Naive thymus-derived CD4-positive, alpha-beta T cell (primary cell): ENCODE measurements around the gene SLC25A11. TPM values are rescaled to one million over a fixed set of nuclear protein-coding genes. Genes with fewer than 3 reads are reported as not detected.
A peak's percentile ranks its signal among the peaks of the same experiment; 100 is the strongest.

Experiments used
- ATAC-seq: fragments of 150-1000 bp; cut with Tn5 transposase; 2 replicates; pipeline ENCODE4 v1.10.0; 2021; ENCODE audit warnings: mild to moderate bottlenecking, moderate library complexity
- CTCF ChIA-PET: fragments of 350-600 bp; sonication (Branson Sonifier 250); formaldehyde crosslinking; loops from one replicate; lab custom pipeline; 2021; ENCODE audit warnings: antibody characterized with exemption; lab: Charles Lee
- POLR2A ChIA-PET: fragments of 350-600 bp; sonication (Branson Sonifier 250); formaldehyde crosslinking; loops from one replicate; lab custom pipeline; 2021; ENCODE audit warnings: antibody characterized with exemption, inconsistent platforms; lab: Charles Lee
- DNase-seq, 9 donors: peaks; one replicate each; pipeline versions ENCODE4 v3.0.0 to v3.0.0-alpha.2; 2020 to 2022; ENCODE audit warnings: mixed read lengths in 1 of 9
- H3K27ac ChIP-seq: one replicate; pipeline ENCODE4 v1.7.0; 2013; ENCODE audit warnings: mild to moderate bottlenecking, low read depth, low read length, moderate library complexity
- H3K27me3 ChIP-seq, 2 donors: one replicate each; pipeline ENCODE4 v1.7.0; 2013; ENCODE audit warnings: low read length in 2 of 2, mild to moderate bottlenecking in 2 of 2, moderate library complexity in 2 of 2; ENCODE audit not compliant: control insufficient read depth in 2 of 2, insufficient read depth in 2 of 2
- H3K36me3 ChIP-seq, 3 experiments: 1 replicate in 2 of 3; 2 replicates in 1 of 3; pipeline ENCODE4 v1.7.0; 2013; ENCODE audit warnings: low read length in 3 of 3, mild to moderate bottlenecking in 3 of 3, moderate library complexity in 1 of 3; ENCODE audit not compliant: insufficient read depth in 3 of 3, control insufficient read depth in 2 of 3
- H3K4me1 ChIP-seq, 2 donors: one replicate each; pipeline ENCODE4 v1.7.0; 2013; ENCODE audit warnings: low read length in 2 of 2, mild to moderate bottlenecking in 2 of 2, moderate library complexity in 1 of 2; ENCODE audit not compliant: control insufficient read depth in 2 of 2, insufficient read depth in 2 of 2
- H3K4me3 ChIP-seq: 2 replicates; pipeline ENCODE4 v1.7.0; 2013; ENCODE audit warnings: mild to moderate bottlenecking, low read length
- H3K9me3 ChIP-seq, 3 experiments: 1 replicate in 2 of 3; 2 replicates in 1 of 3; pipeline ENCODE4 v1.7.0; 2013; ENCODE audit warnings: low read length in 3 of 3; ENCODE audit not compliant: control insufficient read depth in 2 of 3
- H3K27ac Mint-ChIP-seq, 9 donors: one replicate each; pipeline ENCODE4 v1.8.0; 2020 to 2022; ENCODE audit warnings: mixed read lengths in 9 of 9, mild to moderate bottlenecking in 8 of 9, moderate library complexity in 5 of 9, inconsistent platforms in 2 of 9
- H3K27me3 Mint-ChIP-seq, 5 donors: one replicate each; pipeline ENCODE4 v1.8.0; 2021 to 2022; ENCODE audit warnings: mixed read lengths in 5 of 5, mild to moderate bottlenecking in 1 of 5
- H3K36me3 Mint-ChIP-seq, 5 donors: one replicate each; pipeline ENCODE4 v1.8.0; 2020 to 2022; ENCODE audit warnings: mixed read lengths in 5 of 5, mild to moderate bottlenecking in 3 of 5, inconsistent platforms in 1 of 5
- H3K4me1 Mint-ChIP-seq, 7 donors: one replicate each; pipeline ENCODE4 v1.8.0; 2020 to 2022; ENCODE audit warnings: mixed read lengths in 7 of 7, mild to moderate bottlenecking in 3 of 7, inconsistent platforms in 1 of 7
- H3K4me3 Mint-ChIP-seq, 10 donors: one replicate each; pipeline ENCODE4 v1.8.0; 2020 to 2022; ENCODE audit warnings: mild to moderate bottlenecking in 10 of 10, mixed read lengths in 10 of 10, moderate library complexity in 6 of 10, inconsistent platforms in 2 of 10
- H3K9me3 Mint-ChIP-seq, 11 donors: one replicate each; pipeline ENCODE4 v1.8.0; 2020 to 2022; ENCODE audit warnings: mixed read lengths in 11 of 11, mild to moderate bottlenecking in 4 of 11, inconsistent platforms in 1 of 11, moderate library complexity in 1 of 11
- intact Hi-C, 2 donors: fragments of 100-400 bp; cut with micrococcal nuclease; formaldehyde crosslinking; loops; one replicate each; pipeline ENCODE4 v1.15.1; 2023
- polyA plus RNA-seq, 2 donors: library from polyadenylated mRNA; unstranded; fragments of 300-500 nt; fragmentation: Illumina TruSeq; gene quantifications; one replicate each; pipeline ENCODE4 v1.2.3, GENCODE V29; 2021
- total RNA-seq, 6 experiments: library from RNA in 5 of 6; stranded (reverse) in 5 of 6; gene quantifications; 1 replicate in 5 of 6; 2 replicates in 1 of 6; pipeline ENCODE4 v1.2.3 and lab custom pipeline; 2021 to 2026

Gene SLC25A11, protein sequence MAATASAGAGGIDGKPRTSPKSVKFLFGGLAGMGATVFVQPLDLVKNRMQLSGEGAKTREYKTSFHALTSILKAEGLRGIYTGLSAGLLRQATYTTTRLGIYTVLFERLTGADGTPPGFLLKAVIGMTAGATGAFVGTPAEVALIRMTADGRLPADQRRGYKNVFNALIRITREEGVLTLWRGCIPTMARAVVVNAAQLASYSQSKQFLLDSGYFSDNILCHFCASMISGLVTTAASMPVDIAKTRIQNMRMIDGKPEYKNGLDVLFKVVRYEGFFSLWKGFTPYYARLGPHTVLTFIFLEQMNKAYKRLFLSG
- total RNA-seq = 10 to 100 TPM; 27.0 to 82.6 (median 44.1) TPM
- polyA plus RNA-seq = 10 to 100 TPM; 57.8 to 86.8 TPM
- 24.6 reads per million, percentile 55 among the genes with 10 or more reads in this experiment for total RNA-seq (lab: John Stamatoyannopoulos, UW)

DNA sequence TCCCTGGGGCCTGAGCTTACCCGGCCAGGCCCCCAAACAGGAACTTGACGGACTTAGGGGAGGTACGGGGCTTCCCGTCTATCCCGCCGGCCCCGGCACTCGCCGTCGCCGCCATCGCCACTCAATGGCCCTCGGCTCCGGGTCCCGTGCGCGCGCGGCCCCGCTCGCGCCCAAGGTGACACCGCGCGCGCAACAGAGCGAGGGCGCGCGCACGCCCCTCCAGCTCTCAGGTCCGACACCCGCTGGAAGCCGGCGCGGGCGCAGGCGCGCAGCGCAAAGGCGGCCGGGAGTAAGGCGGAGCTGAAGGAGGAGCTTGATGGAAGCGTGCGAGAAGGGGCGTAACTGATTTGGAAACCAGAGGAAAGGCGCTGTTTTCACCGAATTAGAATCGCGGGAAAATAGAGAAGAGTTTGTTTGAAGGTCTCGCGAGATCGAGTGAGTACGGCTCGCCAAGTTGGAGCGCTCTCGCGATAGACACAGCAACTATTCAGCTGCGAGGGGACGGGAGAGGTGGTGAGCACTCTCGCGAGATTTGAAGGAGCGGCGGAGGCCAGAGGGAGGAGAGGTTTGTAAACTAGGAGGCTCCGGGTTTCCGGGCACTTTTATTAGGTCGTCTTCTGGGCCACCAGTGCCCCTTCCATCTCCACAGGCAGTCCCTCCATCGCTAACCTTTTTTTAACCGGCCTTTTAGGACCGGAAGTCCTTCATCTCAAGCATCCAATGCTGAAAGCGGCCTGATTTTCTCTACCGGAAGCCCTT is at the start of gene SLC25A11, which contains the start of gene RNF167:
SLC25A11 (minus strand) TSS at position 251 of the 759 bp plus-strand sequence; CDS start at position 115, 136 bp downstream.
RNF167 (plus strand) TSS at position 473 of the 759 bp plus-strand sequence. CDS start 642 bp downstream, outside the sequence.
- H3K9me3 ChIP-seq = no peaks in the 10 kb centered on the region
- peak within 1 kb of the TSS; percentile 89 for H3K27ac ChIP-seq
- POLR2A ChIA-PET = interaction anchor here (0.6 to 4.9 kb wide), 31 partner anchors 9 to 797 kb away, joined by 3 to 135 read pairs (median 4); partner anchors contain the start of genes ARRB2, C17orf107, CAMTA2 and CHRNE
- ATAC-seq = peak; percentile 94
- H3K27ac Mint-ChIP-seq = peak within 1 kb of the TSS; percentile 89 to 98 (median 95)
- H3K36me3 Mint-ChIP-seq = peaks cover 0 to 48% (median 23%) of the 10 kb centered on the region in 5 donors
- intact Hi-C loops = loop anchor here (1.0 to 10.0 kb wide), 13 partner anchors 8 to 1715 kb away; partner anchors contain the start of genes ARRB2 (in 2 of the 2), CAMTA2 (in 2 of the 2), INCA1 (in 2 of the 2) and KIF1C (in 2 of the 2)
- peaks cover 46 to 47% of the 10 kb centered on the region in 2 donors for H3K4me1 ChIP-seq
- peaks cover 2 to 51% (median 16%) of the 10 kb centered on the region in 3 experiments for H3K36me3 ChIP-seq
- H3K27me3 Mint-ChIP-seq = no peaks in the 10 kb centered on the region
- H3K4me3 ChIP-seq = peak within 1 kb of the TSS; percentile 89
- CTCF ChIA-PET = interaction anchor here (0.7 to 1.9 kb wide), 9 partner anchors 9 to 150 kb away, joined by 3 to 10 read pairs (median 4); partner anchors contain the start of genes PFN1 and SPAG7
- peak; percentile 86 to 99 (median 98) for DNase-seq
- H3K27me3 ChIP-seq = no peaks in the 10 kb centered on the region
- H3K4me1 Mint-ChIP-seq = peaks cover 52 to 77% (median 65%) of the 10 kb centered on the region in 7 donors
- peaks cover 0 to 1% (median 0%) of the 10 kb centered on the region in 11 donors for H3K9me3 Mint-ChIP-seq
- peak within 1 kb of the TSS; percentile 92 to 100 (median 98) for H3K4me3 Mint-ChIP-seq

DNA sequence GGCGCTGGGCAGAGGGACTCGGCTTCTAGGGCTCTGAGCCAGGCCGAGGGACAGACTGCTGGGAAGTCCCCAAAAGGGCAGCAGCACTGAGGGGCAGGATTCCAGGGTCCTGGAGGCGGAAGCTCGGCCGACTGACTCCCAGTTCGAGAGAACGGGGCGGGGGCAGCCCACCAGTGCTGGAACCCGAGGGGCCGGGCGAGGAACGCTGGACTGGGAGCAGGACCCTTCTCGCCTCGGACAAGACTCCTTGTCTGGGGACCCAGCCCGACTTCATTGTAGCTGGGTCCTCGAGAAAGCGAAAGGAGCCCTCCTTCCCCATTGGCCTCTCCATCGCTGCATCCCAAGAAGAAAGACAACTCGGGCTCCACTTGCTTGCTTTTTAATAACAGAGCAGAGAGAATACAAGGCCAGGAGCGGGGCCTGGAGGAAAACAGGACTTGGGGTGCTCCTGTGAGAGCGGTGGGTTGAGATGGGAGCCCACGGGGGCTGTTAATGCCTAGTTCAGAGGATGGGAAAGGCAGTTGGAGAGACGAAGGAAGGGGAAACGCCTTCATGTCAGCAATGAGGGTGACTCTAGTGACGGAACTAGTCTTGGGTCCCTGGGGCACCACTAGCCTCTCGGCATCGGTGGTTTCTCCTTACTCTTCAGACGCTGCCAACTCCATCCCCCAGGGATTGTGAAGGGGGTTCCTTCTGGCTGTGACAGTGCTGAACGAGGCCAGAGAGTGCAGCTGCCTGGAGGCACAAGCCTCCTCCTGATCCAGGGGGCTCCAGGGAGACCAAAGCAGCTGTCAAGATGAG is 48.1 kb upstream of the SLC25A11 start:
- intact Hi-C loops = loop anchor here (1.0 to 5.0 kb wide), 7 partner anchors 9 to 124 kb away; partner anchors contain the start of genes INCA1 (in 2 of the 2), KIF1C (in 2 of the 2), RNF167 (in 2 of the 2) and SLC25A11 (in 2 of the 2)
- H3K4me1 ChIP-seq = peaks cover 10 to 23% of the 10 kb centered on the region in 2 donors
- CTCF ChIA-PET = interaction anchor here (0.7 to 1.7 kb wide), 7 partner anchors 9 to 79 kb away, joined by 3 to 6 read pairs (median 3); partner anchors contain the start of genes INCA1, RNF167 and SLC25A11
- peak overlapping the region; percentile 91 for H3K4me3 ChIP-seq
- Mint-ChIP-seq H3K36me3 (peaks cover 0 to 11% (median 2%) of the 10 kb centered on the region in 5 donors), H3K9me3 (no peaks in the 10 kb centered on the region), H3K4me3 (peak overlapping the region; percentile 86 to 94 (median 91)), H3K27me3 (no peaks in the 10 kb centered on the region), H3K27ac (peak overlapping the region; percentile 87 to 95 (median 93)), H3K4me1 (peaks cover 29 to 47% (median 45%) of the 10 kb centered on the region in 7 donors)
- no peaks in the 10 kb centered on the region for H3K9me3 ChIP-seq
- no peaks in the 10 kb centered on the region for H3K27me3 ChIP-seq
- POLR2A ChIA-PET = interaction anchor here (0.5 to 4.0 kb wide), 14 partner anchors 10 to 91 kb away, joined by 3 to 50 read pairs (median 7); partner anchors contain the start of genes C17orf107, INCA1, KIF1C and PFN1
- H3K36me3 ChIP-seq = peaks cover 0 to 17% (median 0%) of the 10 kb centered on the region in 3 experiments
- H3K27ac ChIP-seq = peak overlapping the region; percentile 99
- ATAC-seq (peak; percentile 15), DNase-seq (peak in 1 of 9 donors; percentile 18)

DNA sequence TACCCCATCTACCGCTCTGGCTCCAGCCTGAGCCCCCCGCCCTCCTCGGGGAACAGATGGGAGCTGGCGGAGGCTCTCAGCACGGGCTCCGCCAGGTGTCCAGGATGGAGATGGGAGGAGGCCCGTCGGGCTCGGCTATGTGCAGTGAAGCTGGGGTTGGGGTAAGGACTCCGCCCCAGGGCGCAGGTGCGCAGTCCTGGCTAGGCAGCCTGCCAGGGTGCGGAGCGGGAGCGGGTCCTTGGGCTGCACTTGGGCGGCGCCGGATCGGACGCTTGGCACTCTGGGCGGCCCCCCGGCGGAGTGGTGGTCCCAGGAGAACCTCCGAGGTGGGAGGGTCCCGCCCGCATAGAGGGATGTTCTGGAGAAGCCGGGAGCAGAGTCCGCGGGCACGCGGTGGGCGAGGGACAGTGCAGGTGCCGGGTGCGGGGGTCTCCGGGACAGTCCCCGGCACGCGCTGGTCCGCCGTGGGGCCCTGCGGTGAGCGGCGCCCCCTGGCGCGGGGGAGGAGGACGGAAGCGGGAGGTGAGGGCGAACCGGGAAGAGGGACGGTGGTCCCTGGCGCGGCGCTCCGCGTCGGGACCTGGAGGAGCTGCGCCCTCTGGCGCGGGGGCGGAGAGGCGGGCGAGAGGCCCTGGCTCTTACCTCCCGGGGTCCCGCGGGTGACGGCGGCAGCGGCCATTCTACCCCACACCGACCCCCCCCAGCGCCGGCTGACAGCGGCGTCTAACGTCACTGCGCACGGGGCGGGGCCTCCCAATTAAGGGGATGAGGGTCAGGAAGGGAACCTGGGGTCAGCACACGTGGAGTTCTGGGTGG is 47.3 kb upstream of the SLC25A11 start, which contains the start of gene CAMTA2:
CAMTA2 (minus strand) TSS at position 725 of the 816 bp plus-strand sequence. CDS start 1,453 bp downstream, outside the sequence.
- ChIA-PET POLR2A (interaction anchor here (0.5 to 4.0 kb wide), 17 partner anchors 9 to 240 kb away, joined by 3 to 50 read pairs (median 6); partner anchors contain the start of genes C17orf107, INCA1, KIF1C and PFN1), CTCF (interaction anchor here (0.7 to 2.7 kb wide), 7 partner anchors 10 to 82 kb away, joined by 3 to 13 read pairs (median 5); partner anchors contain the start of genes INCA1 and SPAG7)
- Histone ChIP-seq H3K27me3 (no peaks in the 10 kb centered on the region), H3K9me3 (no peaks in the 10 kb centered on the region), H3K36me3 (peaks cover 0 to 25% (median 0%) of the 10 kb centered on the region in 3 experiments), H3K4me3 (peak within 1 kb of the TSS; percentile 91), H3K27ac (peak within 1 kb of the TSS; percentile 99), H3K4me1 (peaks cover 10 to 23% of the 10 kb centered on the region in 2 donors)
- ATAC-seq (peak; percentile 93), DNase-seq (peak; percentile 70 to 87 (median 80))
- Mint-ChIP-seq H3K4me1 (peaks cover 29 to 51% (median 46%) of the 10 kb centered on the region in 7 donors), H3K36me3 (peaks cover 0 to 15% (median 6%) of the 10 kb centered on the region in 5 donors), H3K4me3 (peak within 1 kb of the TSS; percentile 86 to 94 (median 91)), H3K27me3 (no peaks in the 10 kb centered on the region), H3K27ac (peak within 1 kb of the TSS; percentile 87 to 95 (median 93)), H3K9me3 (no peaks in the 10 kb centered on the region)
- intact Hi-C loops = loop anchor here (1.0 to 5.0 kb wide), 7 partner anchors 10 to 125 kb away; partner anchors contain the start of genes INCA1 (in 2 of the 2), KIF1C (in 2 of the 2), RNF167 (in 2 of the 2) and SLC25A11 (in 2 of the 2)

DNA sequence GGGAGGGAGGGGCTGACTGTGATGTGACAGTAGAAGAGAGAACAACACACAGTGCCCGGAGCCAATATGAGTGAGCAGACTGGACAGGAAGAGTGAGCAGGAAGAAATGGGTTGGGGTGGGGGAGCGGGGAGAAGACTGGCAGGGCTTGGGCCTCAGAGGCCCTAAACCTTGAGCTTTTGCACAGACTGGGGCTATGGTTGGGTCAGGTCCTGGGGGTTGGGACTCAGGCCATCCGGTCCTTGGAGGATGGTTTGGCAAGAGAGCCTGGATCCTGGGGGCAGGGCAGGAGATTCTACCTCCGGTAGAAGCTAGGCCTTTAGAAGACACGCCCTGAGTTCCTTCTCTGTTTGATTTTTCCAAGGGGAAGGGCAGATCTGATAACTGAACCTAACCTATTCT is 46.6 kb upstream of the SLC25A11 start:
- peaks cover 0 to 31% (median 0%) of the 10 kb centered on the region in 3 experiments for H3K36me3 ChIP-seq
- Mint-ChIP-seq H3K4me1 (peaks cover 29 to 58% (median 48%) of the 10 kb centered on the region in 7 donors), H3K4me3 (peak overlapping the region; percentile 86 to 94 (median 91)), H3K36me3 (peaks cover 0 to 18% (median 5%) of the 10 kb centered on the region in 5 donors), H3K9me3 (no peaks in the 10 kb centered on the region), H3K27me3 (no peaks in the 10 kb centered on the region), H3K27ac (peak overlapping the region; percentile 63 to 95 (median 90))
- intact Hi-C loops = loop anchor here in 1 of 2 donors (5.0 kb wide), 2 partner anchors 46 to 126 kb away; partner anchors contain the start of gene ZNF232
- no peaks in the 10 kb centered on the region for H3K27me3 ChIP-seq
- peak in 1 of 9 donors; percentile 35 for DNase-seq
- H3K9me3 ChIP-seq = no peaks in the 10 kb centered on the region
- H3K4me3 ChIP-seq = peak overlapping the region; percentile 91
- no peak for ATAC-seq
- CTCF ChIA-PET = interaction anchor here (1.4 to 2.7 kb wide), 2 partner anchors 18 to 81 kb away, joined by 4 to 13 read pairs; partner anchors contain the start of gene SPAG7
- peaks cover 13 to 23% of the 10 kb centered on the region in 2 donors for H3K4me1 ChIP-seq
- POLR2A ChIA-PET = interaction anchor here (0.5 to 4.0 kb wide), 14 partner anchors 8 to 206 kb away, joined by 3 to 50 read pairs (median 7); partner anchors contain the start of genes C17orf107, INCA1, KIF1C and PFN1
- H3K27ac ChIP-seq = peak overlapping the region; percentile 99
